Mesenteric fat pad (tissue), 1 donor: Measurements from ENCODE around the gene IL18BP. TPM values are rescaled to one million over a fixed set of nuclear protein-coding genes. Genes with fewer than 3 reads are reported as not detected.

Source experiments
- DNase-seq: peaks from one replicate; pipeline ENCODE4 v3.0.0-alpha.2; 2020; ENCODE audit warnings: low spot score
- total RNA-seq: library from RNA; stranded (reverse); fragmentation: NEBNext Ultra II Directional; extraction: Animal tissue kit (Norgen Biotek cat#: 25700); gene quantifications from one replicate; pipeline ENCODE4 v1.2.1, GENCODE V29; 2021
- donor health status: DM: yes; HTN: yes; CAD: no.

Gene IL18BP
- total RNA-seq, 1 donor from 2014 or later = 13.1 TPM

GRCh38 chr11:72042064-72042745 is 43.5 kb downstream of the IL18BP start:
- DNase-seq = no peak

DNA sequence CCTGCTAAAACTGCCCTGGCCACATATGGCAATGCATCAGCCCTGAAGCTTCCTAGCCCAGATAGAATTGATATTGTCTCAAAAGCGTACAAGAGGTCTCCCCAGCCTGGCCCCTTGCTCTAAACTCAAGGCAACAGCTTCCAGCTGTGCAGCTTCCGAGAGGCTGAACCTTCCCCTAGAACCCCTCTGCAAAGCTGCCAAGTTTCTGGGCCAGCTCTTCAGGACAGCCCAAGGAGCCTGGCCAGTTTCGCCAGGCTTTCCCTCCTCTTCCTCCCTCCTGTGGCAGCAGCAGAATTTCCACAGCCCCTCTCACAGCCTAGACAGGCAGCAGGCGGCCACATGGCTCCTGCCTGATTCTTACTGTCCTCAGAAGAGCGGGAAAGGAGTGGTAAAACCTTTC is 47.1 kb downstream of the IL18BP start:
- DNase-seq = no peak

DNA sequence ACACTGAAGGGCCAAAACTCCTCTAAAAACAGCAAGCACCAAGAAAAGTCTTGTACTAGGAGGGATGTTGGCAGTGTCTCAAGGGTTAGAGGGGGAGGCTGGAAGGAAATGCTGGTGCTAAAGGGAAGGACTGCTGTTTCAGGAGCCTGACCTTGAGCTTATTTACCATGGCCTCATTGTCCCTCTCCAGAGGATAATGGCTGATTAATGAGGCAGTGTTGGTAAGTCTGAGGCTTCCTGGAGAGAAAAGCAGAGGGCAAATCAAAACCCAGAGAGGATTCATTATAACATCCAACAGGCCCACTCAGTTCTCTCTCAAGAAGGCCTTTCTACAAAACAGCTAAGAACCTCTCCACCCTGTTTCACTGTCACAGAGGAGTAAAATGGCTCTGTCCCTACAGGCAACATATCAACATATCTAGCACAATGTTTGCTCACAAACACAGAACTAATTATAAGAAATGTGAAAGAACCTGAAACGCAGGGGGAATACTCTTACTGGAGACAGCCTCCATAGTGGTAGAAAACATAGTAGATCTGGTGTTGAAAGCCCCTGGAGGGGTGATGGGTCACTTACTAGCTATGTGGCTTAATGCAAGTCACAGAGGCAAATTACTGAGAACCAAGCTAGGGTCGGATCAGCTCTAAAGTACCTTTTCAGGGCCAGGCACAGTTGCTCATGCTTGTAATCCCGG is 50.2 kb downstream of the IL18BP start:
- no peak for DNase-seq

Other genes starting within 250 kb of the IL18BP start
- not detected for gene DEFB108B, start 165.7 kb upstream of the IL18BP start, total RNA-seq
- gene DEFB131B, start 120.5 kb upstream of the IL18BP start, total RNA-seq = not detected
- 2.9 TPM for gene XNDC1N, start 70.3 kb upstream of the IL18BP start, total RNA-seq
- gene RNF121, start 69.9 kb upstream of the IL18BP start, total RNA-seq = 27.2 TPM
- gene NUMA1, start 81.6 kb downstream of the IL18BP start, total RNA-seq = 100 TPM
- 7.0 TPM for gene LRRC51, start 81.9 kb downstream of the IL18BP start, total RNA-seq
- 117 TPM for gene LAMTOR1, start 104.4 kb downstream of the IL18BP start, total RNA-seq
- not detected for gene TOMT, start 107.0 kb downstream of the IL18BP start, total RNA-seq
- gene ANAPC15, start 113.8 kb downstream of the IL18BP start, total RNA-seq = 29.1 TPM
- gene FOLR3, start 136.8 kb downstream of the IL18BP start, total RNA-seq = 18.4 TPM
- gene FOLR1, start 193.2 kb downstream of the IL18BP start, total RNA-seq = 0.32 TPM
- 77.3 TPM for gene FOLR2, start 217.9 kb downstream of the IL18BP start, total RNA-seq
- gene INPPL1, start 225.9 kb downstream of the IL18BP start, total RNA-seq = 107 TPM
- not detected for gene PHOX2A, start 245.3 kb downstream of the IL18BP start, total RNA-seq